DND-41 (cell line): ENCODE results near the gene MEF2C.

Experiments
- ATAC-seq: fragments of 200-7000 bp; cut with Tn5 transposase; 3 replicates; pipeline ENCODE4 v1.9.1; 2021; ENCODE audit warnings: low read depth; ENCODE audit not compliant: insufficient read depth
- DNase-seq: peaks from one replicate; pipeline ENCODE4 v3.0.0-alpha.2; 2020
- H2AFZ ChIP-seq: 2 replicates; pipeline ENCODE4 v1.6.0; 2012; ENCODE audit warnings: low read depth, low read length
- H3K27ac ChIP-seq: 2 replicates; pipeline ENCODE4 v1.5.1; 2012; ENCODE audit warnings: low read length, inconsistent platforms
- H3K27me3 ChIP-seq: fragments of 200-600 bp; sonication (generic); 2 replicates; pipeline ENCODE4 v1.6.0; 2012; ENCODE audit warnings: low read length, mild to moderate bottlenecking, inconsistent platforms; ENCODE audit not compliant: insufficient read depth, poor library complexity
- H3K36me3 ChIP-seq: 2 replicates; pipeline ENCODE4 v1.5.1; 2012; ENCODE audit warnings: low read length, inconsistent platforms; ENCODE audit not compliant: insufficient read depth
- H3K4me1 ChIP-seq: 2 replicates; pipeline ENCODE4 v1.5.1; 2012; ENCODE audit warnings: mild to moderate bottlenecking, low read length; ENCODE audit not compliant: insufficient read depth
- H3K4me2 ChIP-seq: 2 replicates; pipeline ENCODE4 v1.6.0; 2012; ENCODE audit warnings: mild to moderate bottlenecking, moderate library complexity, low read length, inconsistent platforms; ENCODE audit not compliant: insufficient read depth
- H3K4me3 ChIP-seq, 2 experiments: fragments of 200-600 bp in 1 of 2; shearing (Covaris generic) in 1 of 2; 2 replicates each; pipeline ENCODE4 v1.5.1; 2012 to 2016; ENCODE audit warnings: inconsistent platforms in 2 of 2, low read length in 2 of 2, mild to moderate bottlenecking in 2 of 2, low read depth in 1 of 2, moderate library complexity in 1 of 2
- H3K79me2 ChIP-seq: 2 replicates; pipeline ENCODE4 v1.6.0; 2012; ENCODE audit warnings: low read length, inconsistent platforms; ENCODE audit not compliant: insufficient read depth
- H3K9ac ChIP-seq: 2 replicates; pipeline ENCODE4 v1.6.0; 2012; ENCODE audit warnings: low read depth, mild to moderate bottlenecking, inconsistent platforms, low read length, moderate library complexity
- H3K9me3 ChIP-seq: 2 replicates; pipeline ENCODE4 v1.5.1; 2012; ENCODE audit warnings: low read length, moderate library complexity, mild to moderate bottlenecking, inconsistent platforms; ENCODE audit not compliant: insufficient read depth, severe bottlenecking
- H4K20me1 ChIP-seq: 2 replicates; pipeline ENCODE4 v1.6.0; 2012; ENCODE audit warnings: low read length; ENCODE audit not compliant: insufficient read depth
- CTCF ChIP-seq: IDR thresholded peaks from 2 replicates; pipeline ENCODE4 v1.5.1; 2012; ENCODE audit warnings: borderline replicate concordance, low read length, moderate library complexity, mild to moderate bottlenecking; ENCODE audit not compliant: poor library complexity, severe bottlenecking; ENCODE audit errors: extremely low read depth
- EZH2 ChIP-seq: IDR thresholded peaks from 3 replicates; pipeline ENCODE4 v1.6.1; 2012; ENCODE audit warnings: borderline replicate concordance, low read depth, mild to moderate bottlenecking, moderate library complexity, low read length, inconsistent platforms; ENCODE audit not compliant: severe bottlenecking

MEF2C gene

GRCh38 chr5:88740604-88741185, 142.3 kb downstream of the MEF2C start:
- Histone ChIP-seq H3K4me2 (no peak overlapping the region), H4K20me1 (no peaks in the 10 kb centered on the region), H3K27me3 (no peaks in the 10 kb centered on the region), H3K4me3 (no peak overlapping the region), H3K4me1 (no peaks in the 10 kb centered on the region), H2AFZ (no peak overlapping the region), H3K9me3 (no peaks in the 10 kb centered on the region), H3K79me2 (no peaks in the 10 kb centered on the region), H3K9ac (no peak overlapping the region), H3K36me3 (no peaks in the 10 kb centered on the region), H3K27ac (no peak overlapping the region)
- ATAC-seq (no peak), DNase-seq (no peak)
- TF ChIP-seq EZH2 (no peak), CTCF (no peak)

GRCh38 chr5:88736494-88736893, 146.5 kb downstream of the MEF2C start:
- TF ChIP-seq EZH2 (no peak), CTCF (no peak)
- Histone ChIP-seq H3K79me2 (no peaks in the 10 kb centered on the region), H2AFZ (no peak overlapping the region), H3K27ac (no peak overlapping the region), H4K20me1 (no peaks in the 10 kb centered on the region), H3K36me3 (no peaks in the 10 kb centered on the region), H3K4me1 (no peaks in the 10 kb centered on the region), H3K4me2 (no peak overlapping the region), H3K9ac (no peak overlapping the region), H3K9me3 (no peaks in the 10 kb centered on the region), H3K4me3 (no peak overlapping the region), H3K27me3 (no peaks in the 10 kb centered on the region)
- ATAC-seq (no peak), DNase-seq (no peak)

- Histone ChIP-seq H3K9ac (no peak overlapping the region), H3K27me3 (no peaks in the 10 kb centered on the region), H3K4me3 (no peak overlapping the region), H3K4me1 (no peaks in the 10 kb centered on the region), H3K36me3 (no peaks in the 10 kb centered on the region), H2AFZ (no peak overlapping the region), H3K79me2 (no peaks in the 10 kb centered on the region), H3K27ac (no peak overlapping the region), H3K9me3 (no peaks in the 10 kb centered on the region), H3K4me2 (no peak overlapping the region), H4K20me1 (no peaks in the 10 kb centered on the region)
- no peak for TF ChIP-seq EZH2
- TF ChIP-seq CTCF = no peak
- ATAC-seq (no peak), DNase-seq (no peak)
These were observed 148.0 kb downstream of the MEF2C start for GRCh38 chr5:88734983-88735382.

GRCh38 chr5:88734191-88734640, 148.8 kb downstream of the MEF2C start:
- Histone ChIP-seq H3K27ac (no peak overlapping the region), H3K79me2 (no peaks in the 10 kb centered on the region), H3K9ac (no peak overlapping the region), H3K4me1 (no peaks in the 10 kb centered on the region), H3K27me3 (no peaks in the 10 kb centered on the region), H2AFZ (no peak overlapping the region), H3K36me3 (no peaks in the 10 kb centered on the region), H4K20me1 (no peaks in the 10 kb centered on the region), H3K9me3 (no peaks in the 10 kb centered on the region), H3K4me3 (no peak overlapping the region), H3K4me2 (no peak overlapping the region)
- no peak for TF ChIP-seq EZH2
- TF ChIP-seq CTCF = no peak
- ATAC-seq = no peak
- no peak for DNase-seq
